DMS153 treated with DMSO at 0.1 percent for 48 hours (cell line): ENCODE data around the gene MICAL3.

ENCODE experiments used
- DNase-seq: peaks from one replicate; lab custom pipeline; 2025; ENCODE audit not compliant: unreplicated experiment; lab: John Stamatoyannopoulos, UW

Gene MICAL3

GRCh38 chr22:17823964-17824363 is 200.4 kb downstream of the MICAL3 start:
- DNase-seq = no peak

DNA sequence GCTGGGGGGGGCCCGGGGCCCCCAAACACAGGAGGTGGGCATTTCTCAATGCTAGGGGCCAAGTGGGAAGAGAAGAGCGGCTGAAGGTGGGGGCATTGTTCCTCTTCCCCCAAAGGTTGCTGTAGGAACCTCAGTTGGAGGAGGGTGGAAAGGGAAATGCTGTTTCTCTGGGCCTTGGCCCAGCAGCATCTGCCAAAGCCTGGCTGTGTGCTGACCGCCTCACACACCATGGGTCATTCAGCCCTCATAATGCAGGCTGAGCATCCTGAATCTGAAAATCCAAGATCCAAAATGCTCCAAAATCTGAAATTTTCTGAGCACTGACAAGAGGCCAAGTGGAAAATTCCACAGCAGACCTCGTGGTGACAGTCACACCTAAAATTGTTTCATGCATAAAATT is 201.1 kb downstream of the MICAL3 start:
- DNase-seq = no peak

DNA sequence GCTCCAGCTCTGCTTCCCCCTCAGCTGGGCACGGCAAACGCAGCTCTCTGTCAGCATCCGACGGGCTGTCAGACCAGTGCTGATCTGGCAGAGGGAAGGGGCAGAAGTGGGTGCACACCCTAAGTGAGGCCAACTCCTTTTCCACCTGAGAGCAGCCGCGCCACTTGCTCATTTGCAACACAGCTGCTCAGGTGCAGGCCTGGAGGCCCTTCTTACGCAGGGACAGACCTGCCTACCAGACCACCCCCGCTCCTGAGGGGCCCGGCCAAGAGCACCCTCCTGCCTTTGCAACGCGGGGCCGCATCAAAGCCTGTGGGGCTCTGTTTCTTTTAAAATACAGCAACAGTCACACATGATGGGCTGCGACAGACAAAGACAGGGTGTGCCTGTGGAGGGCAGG is 202.3 kb downstream of the MICAL3 start:
- no peak for DNase-seq

GRCh38 chr22:17820879-17821439 is 203.4 kb downstream of the MICAL3 start:
- DNase-seq = no peak

- DNase-seq = no peak
Observed at GRCh38 chr22:17818649-17819048, 205.7 kb downstream of the MICAL3 start.

- no peak for DNase-seq
Observed at GRCh38 chr22:17818180-17818579, 206.2 kb downstream of the MICAL3 start.

DNA sequence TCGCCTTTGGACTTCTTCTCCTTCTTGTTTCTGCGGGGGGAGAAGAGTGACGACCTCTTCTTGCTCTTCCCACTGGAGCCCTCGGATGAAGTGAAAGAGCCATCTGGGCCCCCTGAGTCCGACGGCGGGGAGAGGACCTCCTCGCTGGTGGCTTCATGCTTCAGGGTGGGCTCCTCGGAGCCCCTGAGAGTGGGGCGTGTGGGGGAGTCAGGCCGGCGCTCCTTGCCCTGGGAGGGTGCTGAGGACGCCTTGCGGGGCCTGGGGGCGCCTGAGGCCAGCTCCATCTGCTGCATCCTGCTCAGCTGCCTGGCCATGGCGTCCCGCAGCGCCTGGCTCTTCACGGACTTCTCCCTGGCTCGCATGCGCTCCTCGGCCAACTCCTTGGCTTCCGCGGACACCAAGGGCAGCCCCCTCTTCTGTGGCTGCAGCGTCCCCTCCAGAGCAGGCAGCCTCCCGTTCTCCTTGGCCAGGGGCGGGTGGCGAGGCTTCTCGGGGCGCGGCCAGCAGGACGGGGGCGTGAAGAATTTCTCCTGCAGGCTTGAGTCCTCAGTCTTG is 206.8 kb downstream of the MICAL3 start:
- DNase-seq = no peak

GRCh38 chr22:17817079-17817478 is 207.3 kb downstream of the MICAL3 start:
- no peak for DNase-seq

DNA sequence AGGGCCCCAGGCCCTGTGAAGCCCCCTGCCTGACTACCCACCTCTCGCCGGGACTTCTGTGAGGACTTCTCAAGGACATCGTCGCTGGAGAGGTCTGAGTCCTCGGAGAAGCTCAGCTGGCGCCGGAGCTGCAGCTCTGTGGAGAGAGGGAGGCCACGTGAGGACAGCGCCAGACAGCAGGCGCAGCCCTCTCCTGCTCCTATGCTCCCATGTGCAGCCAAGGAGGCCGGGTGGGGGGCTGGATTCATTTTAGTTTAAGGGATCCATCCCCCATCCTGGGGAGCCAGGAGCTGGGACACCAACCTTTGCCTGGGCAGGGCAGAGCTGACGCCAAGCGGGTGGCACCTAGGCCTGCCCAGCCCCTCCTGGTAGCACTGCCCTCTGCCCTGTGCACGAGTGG is 207.7 kb downstream of the MICAL3 start:
- DNase-seq = no peak

DNA sequence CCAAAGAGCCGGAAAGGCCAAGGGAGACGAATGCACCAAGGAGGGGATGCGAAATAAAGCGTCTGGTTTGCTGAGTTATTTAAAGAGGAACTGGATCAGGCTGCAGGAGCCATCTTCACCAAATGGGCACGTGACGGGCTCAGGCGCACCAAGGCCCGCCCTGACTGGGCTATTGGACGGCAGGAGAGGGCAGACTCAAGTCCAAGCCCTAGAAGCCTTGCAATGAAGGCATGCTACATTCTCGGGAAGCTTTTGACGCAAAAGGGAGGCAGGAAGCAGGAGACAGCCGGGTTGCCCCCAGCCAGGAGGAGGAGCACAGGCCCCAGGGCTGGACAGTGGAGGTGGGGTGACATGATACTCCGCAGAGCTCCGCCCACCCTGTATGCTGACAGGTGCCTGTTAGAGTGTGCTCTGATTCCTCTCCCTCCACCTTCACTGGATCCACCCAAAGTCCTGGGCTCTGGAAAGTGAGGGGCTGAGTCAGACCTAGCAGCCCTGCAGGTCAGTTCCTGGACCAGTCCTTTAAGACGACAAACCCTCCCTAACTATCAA is 208.6 kb downstream of the MICAL3 start:
- DNase-seq = no peak

GRCh38 chr22:17814830-17815229 is 209.5 kb downstream of the MICAL3 start:
- no peak for DNase-seq

GRCh38 chr22:17814084-17814483 is 210.3 kb downstream of the MICAL3 start:
- DNase-seq = no peak

GRCh38 chr22:17811119-17811518 is 213.2 kb downstream of the MICAL3 start:
- no peak for DNase-seq

DNA sequence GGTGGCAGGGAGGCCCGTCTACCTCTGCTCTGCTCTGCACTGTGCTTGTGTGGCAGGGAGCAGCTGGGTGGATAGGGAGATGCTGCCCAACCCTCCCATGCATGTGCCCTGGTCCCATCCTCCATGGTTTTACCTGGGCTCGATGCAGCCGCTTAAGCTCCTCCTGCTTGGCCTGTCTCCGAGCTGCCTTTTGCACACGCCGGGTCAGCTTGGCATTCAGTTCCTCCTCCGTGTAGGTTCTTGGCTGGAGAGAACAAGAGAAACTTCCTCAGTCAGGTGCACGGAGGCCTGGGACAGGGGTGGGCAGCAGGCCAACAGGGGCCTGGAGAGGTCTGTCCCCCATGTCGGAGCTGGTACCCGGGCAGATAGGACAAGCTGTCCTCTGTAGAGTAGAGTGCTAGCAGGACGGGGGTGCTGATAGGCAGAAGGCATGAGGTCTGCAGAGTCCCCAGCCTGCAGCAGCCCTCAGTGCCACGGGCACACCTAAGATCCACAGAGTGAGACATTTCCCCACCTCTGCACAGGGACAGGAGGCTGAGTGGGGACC is 213.7 kb downstream of the MICAL3 start:
- no peak for DNase-seq

DNA sequence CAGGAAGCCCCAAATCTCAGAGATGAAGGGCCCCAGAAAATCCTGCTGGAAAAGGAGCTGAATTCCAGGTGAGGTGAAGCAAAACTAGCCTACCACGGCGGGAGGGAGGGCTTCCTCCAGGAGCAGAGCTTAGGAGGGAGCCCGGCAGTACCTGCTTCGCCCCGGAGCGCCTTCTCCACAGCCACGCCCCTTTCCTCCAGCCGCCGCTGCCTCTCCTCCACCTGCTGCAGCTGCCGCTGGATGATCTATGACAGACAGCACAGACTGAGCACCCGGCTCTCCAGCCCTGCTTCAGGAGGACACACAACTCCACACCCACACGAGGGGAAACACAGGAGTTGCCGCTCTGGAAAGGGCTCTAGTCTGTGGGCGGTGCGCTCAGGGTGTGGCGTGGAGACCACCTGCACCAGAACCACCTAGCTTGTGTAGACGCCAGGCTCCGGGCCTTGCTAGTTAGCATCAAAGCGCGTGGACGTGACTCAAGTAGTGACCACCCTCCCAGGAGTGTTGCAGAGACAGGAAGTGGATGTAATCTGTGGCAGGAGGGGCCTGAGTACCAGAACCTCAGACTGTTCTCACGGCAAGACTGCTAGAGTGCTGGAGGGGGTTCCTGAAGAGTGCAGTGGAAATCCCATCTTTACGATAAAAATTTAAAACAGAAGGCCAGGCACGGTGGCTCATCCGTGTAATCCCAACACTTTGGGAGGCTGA is 215.5 kb downstream of the MICAL3 start:
- DNase-seq = no peak

- DNase-seq = no peak
Observed at GRCh38 chr22:17807578-17808410, 216.6 kb downstream of the MICAL3 start.

DNA sequence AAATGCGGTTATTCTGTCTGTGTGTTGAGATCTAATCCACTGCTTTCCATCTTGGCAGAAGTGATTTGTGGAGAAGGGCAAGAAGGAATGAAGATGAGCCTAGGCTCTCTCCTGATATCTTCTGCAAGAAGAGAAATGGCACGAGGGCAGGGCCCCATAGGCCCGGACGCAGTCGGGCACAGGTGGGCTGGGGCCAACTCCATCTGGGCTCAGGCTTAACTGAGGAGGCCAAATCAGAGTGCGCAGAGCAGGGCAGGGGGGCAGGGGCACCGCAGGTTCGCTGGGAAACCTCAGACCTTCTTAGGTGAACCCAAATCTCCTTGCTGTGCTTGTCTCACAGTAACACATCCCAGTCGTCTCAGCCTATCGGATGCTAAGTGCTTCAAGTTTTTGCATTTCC is 217.3 kb downstream of the MICAL3 start:
- no peak for DNase-seq

GRCh38 chr22:17806437-17806836 is 217.9 kb downstream of the MICAL3 start:
- DNase-seq = no peak

- DNase-seq = no peak
Observed at GRCh38 chr22:17804331-17805080, 219.9 kb downstream of the MICAL3 start.

DNA sequence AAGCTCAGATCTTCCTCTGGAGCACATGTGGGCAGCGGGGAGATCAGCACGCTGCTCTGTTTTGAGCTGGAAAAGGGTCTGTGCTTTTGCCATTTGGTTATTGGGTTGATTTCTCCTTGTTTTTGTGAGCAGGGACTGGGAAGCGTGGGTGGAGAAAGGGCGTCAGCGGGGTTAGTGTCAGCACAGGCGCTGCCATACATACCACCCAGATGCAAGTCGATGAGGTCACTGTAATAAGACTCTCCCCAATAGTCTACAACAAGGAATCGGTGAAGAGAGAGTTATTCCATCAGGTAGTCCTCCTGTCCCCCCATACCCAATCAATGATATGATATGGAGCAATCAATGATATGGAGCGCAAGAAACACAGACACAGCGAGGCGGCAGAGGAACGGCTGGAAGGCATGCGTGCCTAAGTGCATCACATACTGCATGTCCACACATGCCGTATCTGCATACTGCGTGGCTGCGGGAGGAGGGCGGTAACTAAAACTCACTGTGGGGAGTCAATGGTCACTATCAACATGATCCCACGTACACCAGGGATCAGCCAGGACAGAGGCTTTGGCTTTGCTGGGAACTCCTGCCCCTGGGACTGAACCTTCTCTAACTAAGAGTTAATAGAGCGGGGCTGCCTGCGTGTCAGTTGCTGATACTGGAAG is 220.6 kb downstream of the MICAL3 start:
- DNase-seq = no peak
